ENCODE results near the gene PTDSS2. TPM values are rescaled to one million over a fixed set of nuclear protein-coding genes. Genes with fewer than 3 reads are reported as not detected.

Gene PTDSS2
- polyA plus RNA-seq, 2 of the 4 experiments (the other 2 are of a cell fraction): 23.4 to 38.9 TPM

DNA sequence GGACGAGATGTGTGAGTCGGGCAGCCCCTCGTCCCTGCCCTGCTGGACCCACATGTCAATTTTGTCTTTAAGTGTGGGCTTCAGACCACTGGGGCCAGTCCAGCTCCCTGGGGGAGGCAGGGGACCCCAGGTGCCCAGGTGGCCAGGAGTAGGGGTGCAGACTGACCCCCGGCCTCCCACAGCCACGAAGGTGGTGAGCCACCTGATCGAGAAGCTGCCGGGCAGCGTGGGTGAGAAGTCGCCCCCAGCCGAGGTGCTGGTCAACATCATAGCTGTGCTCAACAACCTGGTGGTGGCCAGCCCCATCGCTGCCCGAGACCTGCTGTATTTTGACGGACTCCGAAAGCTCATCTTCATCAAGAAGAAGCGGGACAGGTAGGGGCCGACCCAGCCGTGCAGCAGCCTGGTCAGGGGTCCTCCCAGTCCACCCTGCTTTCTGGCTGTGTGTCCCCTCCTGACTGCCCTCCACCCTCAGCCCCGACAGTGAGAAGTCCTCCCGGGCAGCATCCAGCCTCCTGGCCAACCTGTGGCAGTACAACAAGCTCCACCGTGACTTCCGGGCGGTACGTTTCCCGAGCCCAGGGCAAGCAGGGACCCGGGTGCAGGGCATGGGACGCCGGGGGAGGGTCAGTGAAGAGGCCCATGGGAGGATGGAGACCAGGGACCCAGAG is 46.2 kb upstream of the PTDSS2 start:
- CTCF ChIA-PET: interaction anchor here (0.6 to 9.0 kb wide), 6 partner anchors 8 to 176 kb away, joined by 3 to 112 read pairs (median 3); partner anchors contain the start of gene PTDSS2
- 91% methylated on average over 24 of the region's 27 CpGs for WGBS (ENCODE audit: missing lambda C conversion rate)

DNA sequence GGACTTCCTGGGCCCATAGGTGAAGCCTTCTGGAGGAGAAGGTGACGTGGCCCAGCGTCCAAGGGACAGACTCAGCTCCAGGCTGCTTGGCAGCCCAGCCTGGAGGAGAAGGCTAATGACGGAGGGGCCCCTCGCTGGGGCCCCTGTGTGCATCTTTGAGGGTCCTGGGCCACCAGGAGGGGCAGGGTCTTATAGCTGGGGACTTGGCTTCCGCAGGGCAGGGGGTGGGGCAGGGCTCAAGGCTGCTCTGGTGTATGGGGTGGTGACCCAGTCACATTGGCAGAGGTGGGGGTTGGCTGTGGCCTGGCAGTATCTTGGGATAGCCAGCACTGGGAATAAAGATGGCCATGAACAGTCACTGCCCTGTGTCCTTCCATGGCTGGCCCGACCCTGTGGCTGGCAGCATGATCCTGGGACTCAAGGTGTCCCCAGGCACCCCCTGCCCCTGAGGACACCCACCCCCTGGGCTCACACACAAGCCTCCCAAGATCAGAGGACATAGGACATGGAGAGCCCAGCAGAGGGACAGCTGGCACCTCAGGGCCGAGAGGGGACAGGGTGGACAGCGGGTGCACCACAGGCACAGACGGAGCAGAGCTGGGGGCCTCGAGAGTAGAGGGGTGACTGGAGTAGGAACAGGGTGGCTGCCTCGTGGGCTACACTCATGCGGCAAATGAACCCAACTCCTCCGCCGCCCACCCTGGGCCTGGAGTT is 45.4 kb upstream of the PTDSS2 start:
- POLR2A ChIA-PET: interaction anchor here (3.3 kb wide), 1 partner anchor 43 kb away, joined by 30 read pairs; no protein-coding TSS in a partner anchor
- DNase-seq (ENCODE audit: low read depth in 1 of 2, low spot score in 1 of 2) (no peak), ATAC-seq (no peak), FAIRE-seq (no peak)
- Histone ChIP-seq H3K4me2 (no peak overlapping the region), H3K9me3 (no peaks in the 10 kb centered on the region), H3K4me3 (no peak overlapping the region), H3K27ac (no peak overlapping the region), H3K4me1 (peaks cover 21% of the 10 kb centered on the region)
- CTCF ChIA-PET: interaction anchor here (0.6 to 9.0 kb wide), 6 partner anchors 9 to 114 kb away, joined by 3 to 112 read pairs (median 3); partner anchors contain the start of genes PTDSS2 and RNH1
- WGBS (ENCODE audit: missing lambda C conversion rate): 92% methylated on average over 12 of the region's 14 CpGs
- TF ChIP-seq CBX2 (IDR thresholded peaks at IDR 0.05; ENCODE audit: borderline replicate concordance, low read depth): no peak
- TF ChIP-seq, protein P1, sequence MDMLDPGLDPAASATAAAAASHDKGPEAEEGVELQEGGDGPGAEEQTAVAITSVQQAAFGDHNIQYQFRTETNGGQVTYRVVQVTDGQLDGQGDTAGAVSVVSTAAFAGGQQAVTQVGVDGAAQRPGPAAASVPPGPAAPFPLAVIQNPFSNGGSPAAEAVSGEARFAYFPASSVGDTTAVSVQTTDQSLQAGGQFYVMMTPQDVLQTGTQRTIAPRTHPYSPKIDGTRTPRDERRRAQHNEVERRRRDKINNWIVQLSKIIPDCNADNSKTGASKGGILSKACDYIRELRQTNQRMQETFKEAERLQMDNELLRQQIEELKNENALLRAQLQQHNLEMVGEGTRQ (IDR thresholded peaks at IDR 0.05): no peak
- no peak for TF ChIP-seq HEYL (CRISPR knock-in tag; IDR thresholded peaks at IDR 0.05)
- TF ChIP-seq CHD2 (IDR thresholded peaks at IDR 0.05; ENCODE audit: low read length, partially characterized antibody): no peak
- TF ChIP-seq TFCP2L1 (CRISPR knock-in tag; IDR thresholded peaks at IDR 0.05): no peak
- TF ChIP-seq KDM5A (IDR thresholded peaks at IDR 0.05): no peak
- no peak for TF ChIP-seq MAZ (IDR thresholded peaks at IDR 0.05; ENCODE audit: borderline replicate concordance, low read depth, low read length)
- no peak for TF ChIP-seq TP53 (CRISPR knock-in tag; IDR thresholded peaks at IDR 0.05)
- no peak for TF ChIP-seq CEBPB (IDR thresholded peaks at IDR 0.05)

More for the DNA sequence above, 46.2 kb upstream of the PTDSS2 start:
- peaks cover 15% of the 10 kb centered on the region for H3K4me1 ChIP-seq
- POLR2A ChIA-PET: no interaction called here
- no peak overlapping the region for H3K4me3 ChIP-seq
- TF ChIP-seq PHF8 (IDR thresholded peaks at IDR 0.05; ENCODE audit: borderline replicate concordance, low read depth): no peak
- TF ChIP-seq RARB (CRISPR knock-in tag; IDR thresholded peaks at IDR 0.05): no peak
- TF ChIP-seq, protein P2, sequence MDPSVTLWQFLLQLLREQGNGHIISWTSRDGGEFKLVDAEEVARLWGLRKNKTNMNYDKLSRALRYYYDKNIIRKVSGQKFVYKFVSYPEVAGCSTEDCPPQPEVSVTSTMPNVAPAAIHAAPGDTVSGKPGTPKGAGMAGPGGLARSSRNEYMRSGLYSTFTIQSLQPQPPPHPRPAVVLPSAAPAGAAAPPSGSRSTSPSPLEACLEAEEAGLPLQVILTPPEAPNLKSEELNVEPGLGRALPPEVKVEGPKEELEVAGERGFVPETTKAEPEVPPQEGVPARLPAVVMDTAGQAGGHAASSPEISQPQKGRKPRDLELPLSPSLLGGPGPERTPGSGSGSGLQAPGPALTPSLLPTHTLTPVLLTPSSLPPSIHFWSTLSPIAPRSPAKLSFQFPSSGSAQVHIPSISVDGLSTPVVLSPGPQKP (IDR thresholded peaks at IDR 0.05; ENCODE audit: low read depth, low read length): no peak
- TF ChIP-seq, protein P3, sequence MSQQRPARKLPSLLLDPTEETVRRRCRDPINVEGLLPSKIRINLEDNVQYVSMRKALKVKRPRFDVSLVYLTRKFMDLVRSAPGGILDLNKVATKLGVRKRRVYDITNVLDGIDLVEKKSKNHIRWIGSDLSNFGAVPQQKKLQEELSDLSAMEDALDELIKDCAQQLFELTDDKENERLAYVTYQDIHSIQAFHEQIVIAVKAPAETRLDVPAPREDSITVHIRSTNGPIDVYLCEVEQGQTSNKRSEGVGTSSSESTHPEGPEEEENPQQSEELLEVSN (IDR thresholded peaks at IDR 0.05; ENCODE audit: borderline replicate concordance, low read depth): no peak
- no peak for TF ChIP-seq POLR2A (IDR thresholded peaks at IDR 0.05; ENCODE audit: low read length)
- TF ChIP-seq ZC3H11A (IDR thresholded peaks at IDR 0.05): no peak
- TF ChIP-seq, protein P4, sequence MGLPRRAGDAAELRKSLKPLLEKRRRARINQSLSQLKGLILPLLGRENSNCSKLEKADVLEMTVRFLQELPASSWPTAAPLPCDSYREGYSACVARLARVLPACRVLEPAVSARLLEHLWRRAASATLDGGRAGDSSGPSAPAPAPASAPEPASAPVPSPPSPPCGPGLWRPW (IDR thresholded peaks at IDR 0.05): no peak
- no peak for TF ChIP-seq ZSCAN20 (CRISPR knock-in tag; IDR thresholded peaks at IDR 0.05)
- no peak for TF ChIP-seq RCOR1 (IDR thresholded peaks at IDR 0.05; ENCODE audit: low read depth, low read length)
- TF ChIP-seq FOSB (CRISPR knock-in tag; IDR thresholded peaks at IDR 0.05): no peak
- no peak for TF ChIP-seq CEBPB (IDR thresholded peaks at IDR 0.05)
- no peak for TF ChIP-seq CBX8 (IDR thresholded peaks at IDR 0.05)
- no peak for TF ChIP-seq ZFP36 (IDR thresholded peaks at IDR 0.05; ENCODE audit: borderline replicate concordance, partially characterized antibody)
- ATAC-seq (no peak), FAIRE-seq (no peak), DNase-seq (ENCODE audit: low read depth in 1 of 2, low spot score in 1 of 2) (no peak)
- no peak overlapping the region for H3K4me2 ChIP-seq
- H3K9me3 ChIP-seq: no peaks in the 10 kb centered on the region
- H3K27ac ChIP-seq: no peak overlapping the region
